Activated CD8-positive, alpha-beta memory T cell treated with anti-CD3 and anti-CD28 coated beads, Interleukin-2, amount 50 U/mL, for 24 hours (primary cell): ENCODE measurements around the gene FAM219A.
"Not testable (repeated sequence)": the region's sequence is repeated elsewhere in the genome, so short reads cannot be mapped to it uniquely, and the experiment has no call there.

ENCODE experiments used
- DNase-seq: peaks from one replicate; pipeline ENCODE4 v3.0.0-alpha.2; 2020; ENCODE audit errors: extremely low read depth

Gene FAM219A

GRCh38 chr9:34443976-34444375 lies 14.4 kb downstream of the FAM219A start:
- no peak for DNase-seq

- DNase-seq: no peak
Observed at GRCh38 chr9:34443533-34443932, 14.8 kb downstream of the FAM219A start.

GRCh38 chr9:34442770-34443169 lies 15.6 kb downstream of the FAM219A start:
- no peak for DNase-seq

- DNase-seq: no peak
Observed at GRCh38 chr9:34440017-34440416, 18.4 kb downstream of the FAM219A start.

- not testable (repeated sequence) for DNase-seq
Observed at GRCh38 chr9:34438465-34438864, 19.9 kb downstream of the FAM219A start.

- not testable (repeated sequence) for DNase-seq
Observed at GRCh38 chr9:34437926-34438307, 20.5 kb downstream of the FAM219A start.

GRCh38 chr9:34437006-34437925 lies 21.1 kb downstream of the FAM219A start:
- DNase-seq: peak; percentile 33

GRCh38 chr9:34431667-34432066 lies 26.7 kb downstream of the FAM219A start:
- no peak for DNase-seq

- no peak for DNase-seq
Observed at GRCh38 chr9:34430843-34431437, 27.4 kb downstream of the FAM219A start.

GRCh38 chr9:34428325-34428958 lies 29.9 kb downstream of the FAM219A start:
- no peak for DNase-seq

- DNase-seq: no peak
Observed at GRCh38 chr9:34426347-34427074, 31.9 kb downstream of the FAM219A start.

GRCh38 chr9:34419716-34420504 lies 38.5 kb downstream of the FAM219A start:
- no peak for DNase-seq

GRCh38 chr9:34417734-34418133 lies 40.6 kb downstream of the FAM219A start:
- no peak for DNase-seq

- no peak for DNase-seq
Observed at GRCh38 chr9:34413231-34413852, 45.0 kb downstream of the FAM219A start.

GRCh38 chr9:34412336-34412735 lies 46.0 kb downstream of the FAM219A start:
- DNase-seq: no peak

- DNase-seq: no peak
Observed at GRCh38 chr9:34409154-34409553, 49.2 kb downstream of the FAM219A start.

- DNase-seq: no peak
Observed at GRCh38 chr9:34408173-34408572, 50.2 kb downstream of the FAM219A start.

GRCh38 chr9:34406219-34406618 lies 52.2 kb downstream of the FAM219A start:
- no peak for DNase-seq

- no peak for DNase-seq
Observed at GRCh38 chr9:34405719-34406118, 52.7 kb downstream of the FAM219A start.

- no peak for DNase-seq
Observed at GRCh38 chr9:34403554-34404380, 54.6 kb downstream of the FAM219A start.
